GM12873 (cell line): ENCODE results near the gene TNFRSF19.

Experiments used
- TF ChIP-seq, protein P1 (sequence below): IDR thresholded peaks from 2 replicates; pipeline ENCODE4 v1.5.1; 2012; ENCODE audit warnings: low read depth, mild to moderate bottlenecking, moderate library complexity, low read length, control low read depth; ENCODE audit not compliant: insufficient read depth; ENCODE audit errors: missing control alignments

TNFRSF19 gene

DNA sequence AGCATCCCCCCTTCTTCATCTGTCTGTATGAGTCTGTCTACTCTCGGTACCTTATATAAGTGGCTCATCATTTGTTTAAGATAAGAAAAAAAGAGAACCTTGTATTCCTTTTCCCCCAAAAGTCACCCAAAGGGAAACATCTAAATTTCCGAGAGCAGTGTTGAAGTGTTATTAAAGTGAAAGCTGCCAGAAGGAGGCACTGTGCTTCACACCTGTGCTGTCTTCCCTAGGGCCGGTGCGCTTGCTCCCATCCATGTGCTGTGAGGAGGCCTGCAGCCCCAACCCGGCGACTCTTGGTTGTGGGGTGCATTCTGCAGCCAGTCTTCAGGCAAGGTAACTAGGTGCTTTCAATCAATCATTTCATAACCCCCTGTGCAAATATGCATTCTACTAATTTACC lies 97.5 kb downstream of the TNFRSF19 start:
- TF ChIP-seq, protein P1, sequence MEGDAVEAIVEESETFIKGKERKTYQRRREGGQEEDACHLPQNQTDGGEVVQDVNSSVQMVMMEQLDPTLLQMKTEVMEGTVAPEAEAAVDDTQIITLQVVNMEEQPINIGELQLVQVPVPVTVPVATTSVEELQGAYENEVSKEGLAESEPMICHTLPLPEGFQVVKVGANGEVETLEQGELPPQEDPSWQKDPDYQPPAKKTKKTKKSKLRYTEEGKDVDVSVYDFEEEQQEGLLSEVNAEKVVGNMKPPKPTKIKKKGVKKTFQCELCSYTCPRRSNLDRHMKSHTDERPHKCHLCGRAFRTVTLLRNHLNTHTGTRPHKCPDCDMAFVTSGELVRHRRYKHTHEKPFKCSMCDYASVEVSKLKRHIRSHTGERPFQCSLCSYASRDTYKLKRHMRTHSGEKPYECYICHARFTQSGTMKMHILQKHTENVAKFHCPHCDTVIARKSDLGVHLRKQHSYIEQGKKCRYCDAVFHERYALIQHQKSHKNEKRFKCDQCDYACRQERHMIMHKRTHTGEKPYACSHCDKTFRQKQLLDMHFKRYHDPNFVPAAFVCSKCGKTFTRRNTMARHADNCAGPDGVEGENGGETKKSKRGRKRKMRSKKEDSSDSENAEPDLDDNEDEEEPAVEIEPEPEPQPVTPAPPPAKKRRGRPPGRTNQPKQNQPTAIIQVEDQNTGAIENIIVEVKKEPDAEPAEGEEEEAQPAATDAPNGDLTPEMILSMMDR = peak; percentile 27

DNA sequence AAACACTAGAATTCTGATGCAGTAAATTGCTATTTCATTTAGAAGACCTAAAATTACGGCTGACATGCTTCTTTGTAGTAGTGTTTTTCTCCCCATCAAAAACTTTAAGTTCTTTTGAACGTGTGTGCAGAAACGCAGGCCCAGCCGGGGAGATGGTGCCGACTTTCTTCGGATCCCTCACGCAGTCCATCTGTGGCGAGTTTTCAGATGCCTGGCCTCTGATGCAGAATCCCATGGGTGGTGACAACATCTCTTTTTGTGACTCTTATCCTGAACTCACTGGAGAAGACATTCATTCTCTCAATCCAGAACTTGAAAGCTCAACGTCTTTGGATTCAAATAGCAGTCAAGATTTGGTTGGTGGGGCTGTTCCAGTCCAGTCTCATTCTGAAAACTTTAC lies 98.3 kb downstream of the TNFRSF19 start:
- TF ChIP-seq, protein P1 = no peak

DNA sequence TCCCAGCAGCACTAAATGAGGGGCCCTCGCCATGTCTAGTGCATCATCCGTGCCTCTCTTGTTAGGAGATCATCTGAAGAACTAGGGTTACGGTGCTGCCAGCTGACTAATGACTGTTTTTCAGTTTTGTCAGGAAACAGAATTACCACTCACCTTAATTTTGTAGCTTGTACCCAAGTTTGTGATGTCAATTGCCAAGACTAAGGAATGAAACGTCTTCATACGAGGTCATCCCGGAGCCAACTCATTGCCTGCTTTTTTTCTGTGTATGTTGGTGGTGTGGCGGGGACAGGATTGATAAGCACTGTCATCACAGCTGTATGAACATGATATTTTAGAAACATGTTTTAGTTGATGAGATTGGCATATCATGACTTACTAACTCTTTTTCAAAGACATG lies 100.6 kb downstream of the TNFRSF19 start:
- TF ChIP-seq, protein P1 = no peak

DNA sequence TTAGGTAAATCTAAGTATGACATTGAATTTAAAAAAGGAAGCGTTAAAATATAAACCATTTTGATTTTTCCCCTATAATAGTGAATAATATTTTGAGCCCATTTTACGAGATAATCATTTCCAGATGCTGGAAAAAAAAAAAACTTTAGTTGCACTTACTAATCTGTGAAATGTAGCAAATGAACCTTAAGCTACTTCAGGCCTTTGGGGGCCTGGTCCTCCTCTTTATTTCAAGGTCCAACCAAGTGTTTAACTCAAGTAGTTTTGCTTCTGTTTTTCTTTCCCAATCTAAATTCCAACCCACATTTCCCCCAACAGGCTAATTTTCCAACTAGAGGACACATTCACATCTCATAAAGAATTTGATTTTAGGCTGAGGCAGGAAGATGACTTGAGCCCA lies 101.2 kb downstream of the TNFRSF19 start:
- TF ChIP-seq, protein P1 = no peak

DNA sequence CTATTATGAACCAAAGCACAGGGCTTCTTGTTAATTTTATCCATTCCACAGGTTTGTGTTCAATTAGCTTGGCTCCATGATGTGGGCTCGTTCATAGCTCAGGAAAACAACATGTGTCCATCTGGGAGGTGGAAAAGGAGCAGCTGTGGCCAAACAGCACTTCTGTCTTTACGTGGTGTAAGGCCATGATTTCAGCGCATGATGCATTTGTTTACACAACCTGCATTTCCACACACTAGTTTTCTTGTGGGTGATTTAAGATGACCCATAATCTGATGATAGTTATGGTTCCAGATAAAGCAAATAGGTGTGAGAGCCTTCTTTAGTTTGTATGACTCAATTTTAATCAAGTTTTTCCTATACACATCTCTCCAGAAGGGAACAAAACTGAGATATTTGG lies 101.7 kb downstream of the TNFRSF19 start:
- TF ChIP-seq, protein P1 = no peak

DNA sequence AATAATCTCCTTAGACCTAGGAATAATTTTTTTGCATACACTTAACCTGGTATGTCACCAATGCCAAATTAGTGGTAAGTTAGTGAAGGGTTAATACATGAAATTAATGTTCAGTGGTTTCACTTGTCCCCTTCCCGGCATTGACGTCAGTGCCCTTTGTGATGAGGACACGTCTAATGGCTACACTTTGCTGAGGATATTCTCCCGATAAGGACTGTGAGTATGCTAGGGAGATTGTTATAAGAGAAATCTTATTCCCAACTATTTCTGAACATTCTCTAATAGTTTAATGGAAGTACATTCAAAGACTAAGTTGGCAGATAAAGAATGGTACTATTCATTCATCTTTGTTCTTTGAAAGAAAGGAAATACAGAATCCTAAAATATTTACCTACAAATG lies 102.4 kb downstream of the TNFRSF19 start:
- TF ChIP-seq, protein P1 = no peak

DNA sequence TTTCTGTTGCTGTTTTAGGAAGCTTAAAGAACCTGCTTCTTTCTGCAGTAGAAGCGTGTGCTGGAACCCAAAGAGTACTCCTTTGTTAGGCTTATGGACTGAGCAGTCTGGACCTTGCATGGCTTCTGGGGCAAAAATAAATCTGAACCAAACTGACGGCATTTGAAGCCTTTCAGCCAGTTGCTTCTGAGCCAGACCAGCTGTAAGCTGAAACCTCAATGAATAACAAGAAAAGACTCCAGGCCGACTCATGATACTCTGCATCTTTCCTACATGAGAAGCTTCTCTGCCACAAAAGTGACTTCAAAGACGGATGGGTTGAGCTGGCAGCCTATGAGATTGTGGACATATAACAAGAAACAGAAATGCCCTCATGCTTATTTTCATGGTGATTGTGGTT lies 103.1 kb downstream of the TNFRSF19 start:
- TF ChIP-seq, protein P1 = no peak
